Subcutaneous adipose tissue (tissue), 4 donors: ENCODE results near the gene RABGAP1. TPM values are rescaled to one million over a fixed set of nuclear protein-coding genes. Genes with fewer than 3 reads are reported as not detected.

Experiments used
- CTCF ChIP-seq: fragments of 450-650 bp; IDR thresholded peaks from one replicate; pipeline ENCODE4 v1.5.1; 2016; ENCODE audit warnings: low read depth, mild to moderate bottlenecking, control low read depth, antibody characterized with exemption, moderate library complexity
- total RNA-seq, 4 donors: library from RNA; depleted of rRNA; stranded (reverse); fragments of >200 nt; gene quantifications; one replicate each; pipeline ENCODE4 v1.1.0, GENCODE V29; 2016

RABGAP1 gene
- total RNA-seq, 4 donors from 2014 or later: 47.4 to 65.4 (median 52.8) TPM

- TF ChIP-seq CTCF: no peak
These were observed 50.6 kb downstream of the RABGAP1 start for GRCh38 chr9:122991370-122991830.

GRCh38 chr9:122996586-122996985 lies 55.8 kb downstream of the RABGAP1 start:
- no peak for TF ChIP-seq CTCF

GRCh38 chr9:122998448-122998847 lies 57.6 kb downstream of the RABGAP1 start:
- no peak for TF ChIP-seq CTCF

- TF ChIP-seq CTCF: no peak
These were observed 59.7 kb downstream of the RABGAP1 start for GRCh38 chr9:123000371-123001068.

- TF ChIP-seq CTCF: no peak
These were observed 61.9 kb downstream of the RABGAP1 start for GRCh38 chr9:123002754-123003153.

GRCh38 chr9:123003466-123003865 lies 62.6 kb downstream of the RABGAP1 start:
- no peak for TF ChIP-seq CTCF

- no peak for TF ChIP-seq CTCF
These were observed 65.1 kb downstream of the RABGAP1 start for GRCh38 chr9:123005964-123006363.
